Activated naive CD8-positive, alpha-beta T cell (primary cell): ENCODE data around the gene TNFRSF4.

ENCODE experiments used
- H3K27ac Mint-ChIP-seq: one replicate; pipeline ENCODE4 v1.8.0; 2021; ENCODE audit warnings: mixed read lengths
- H3K27me3 Mint-ChIP-seq: one replicate; pipeline ENCODE4 v1.8.0; 2021; ENCODE audit warnings: mixed read lengths
- H3K36me3 Mint-ChIP-seq: one replicate; pipeline ENCODE4 v1.8.0; 2021; ENCODE audit warnings: mixed read lengths
- H3K4me1 Mint-ChIP-seq: one replicate; pipeline ENCODE4 v1.8.0; 2021; ENCODE audit warnings: low read depth, mixed read lengths
- H3K4me3 Mint-ChIP-seq: one replicate; pipeline ENCODE4 v1.8.0; 2021; ENCODE audit warnings: mild to moderate bottlenecking, mixed read lengths
- H3K9me3 Mint-ChIP-seq: one replicate; pipeline ENCODE4 v1.8.0; 2021; ENCODE audit warnings: low read depth, mixed read lengths

Gene TNFRSF4

GRCh38 chr1:1230656-1231399 is 16.9 kb upstream of the TNFRSF4 start:
- Mint-ChIP-seq H3K4me3 (peak overlapping the region; percentile 97), H3K27me3 (no peaks in the 10 kb centered on the region), H3K27ac (peak overlapping the region; percentile 89), H3K36me3 (peaks cover 6% of the 10 kb centered on the region), H3K4me1 (peaks cover 32% of the 10 kb centered on the region), H3K9me3 (no peaks in the 10 kb centered on the region)

- H3K27me3 Mint-ChIP-seq, result no peaks in the 10 kb centered on the region
- H3K4me1 Mint-ChIP-seq, result peaks cover 35% of the 10 kb centered on the region
- H3K4me3 Mint-ChIP-seq, result peak overlapping the region; percentile 97
- H3K36me3 Mint-ChIP-seq, result peaks cover 6% of the 10 kb centered on the region
- H3K9me3 Mint-ChIP-seq, result no peaks in the 10 kb centered on the region
- H3K27ac Mint-ChIP-seq, result peak overlapping the region; percentile 66
Observed at GRCh38 chr1:1229770-1230169, 15.8 kb upstream of the TNFRSF4 start.

GRCh38 chr1:1228596-1229321 is 14.8 kb upstream of the TNFRSF4 start:
- H3K36me3 Mint-ChIP-seq, result peaks cover 6% of the 10 kb centered on the region
- H3K27me3 Mint-ChIP-seq, result no peaks in the 10 kb centered on the region
- peaks cover 27% of the 10 kb centered on the region for H3K4me1 Mint-ChIP-seq
- no peak overlapping the region for H3K4me3 Mint-ChIP-seq
- no peaks in the 10 kb centered on the region for H3K9me3 Mint-ChIP-seq
- no peak overlapping the region for H3K27ac Mint-ChIP-seq

- Mint-ChIP-seq H3K27me3 (no peaks in the 10 kb centered on the region), H3K27ac (no peak overlapping the region), H3K36me3 (peaks cover 2% of the 10 kb centered on the region), H3K9me3 (no peaks in the 10 kb centered on the region), H3K4me1 (peaks cover 23% of the 10 kb centered on the region), H3K4me3 (no peak overlapping the region)
Observed at GRCh38 chr1:1228187-1228586, 14.2 kb upstream of the TNFRSF4 start.

- Mint-ChIP-seq H3K27me3 (no peaks in the 10 kb centered on the region), H3K4me1 (peaks cover 23% of the 10 kb centered on the region), H3K27ac (no peak overlapping the region), H3K4me3 (no peak overlapping the region), H3K9me3 (no peaks in the 10 kb centered on the region), H3K36me3 (peaks cover 6% of the 10 kb centered on the region)
Observed at GRCh38 chr1:1227386-1227785, 13.4 kb upstream of the TNFRSF4 start.

- H3K27me3 Mint-ChIP-seq, result no peaks in the 10 kb centered on the region
- H3K4me3 Mint-ChIP-seq, result no peak overlapping the region
- H3K9me3 Mint-ChIP-seq, result no peaks in the 10 kb centered on the region
- peaks cover 23% of the 10 kb centered on the region for H3K4me1 Mint-ChIP-seq
- H3K27ac Mint-ChIP-seq, result no peak overlapping the region
- peaks cover 6% of the 10 kb centered on the region for H3K36me3 Mint-ChIP-seq
Observed at GRCh38 chr1:1226566-1227362, 12.8 kb upstream of the TNFRSF4 start.

GRCh38 chr1:1225913-1226312 is 12.0 kb upstream of the TNFRSF4 start:
- Mint-ChIP-seq H3K27me3 (no peaks in the 10 kb centered on the region), H3K4me1 (peaks cover 22% of the 10 kb centered on the region), H3K27ac (no peak overlapping the region), H3K36me3 (peaks cover 6% of the 10 kb centered on the region), H3K9me3 (no peaks in the 10 kb centered on the region), H3K4me3 (no peak overlapping the region)

- Mint-ChIP-seq H3K4me3 (no peak overlapping the region), H3K36me3 (peaks cover 3% of the 10 kb centered on the region), H3K27ac (no peak overlapping the region), H3K27me3 (no peaks in the 10 kb centered on the region), H3K4me1 (peaks cover 18% of the 10 kb centered on the region), H3K9me3 (no peaks in the 10 kb centered on the region)
Observed at GRCh38 chr1:1225238-1225845, 11.4 kb upstream of the TNFRSF4 start.

GRCh38 chr1:1223891-1224290 is 9.9 kb upstream of the TNFRSF4 start:
- peaks cover 8% of the 10 kb centered on the region for H3K4me1 Mint-ChIP-seq
- H3K9me3 Mint-ChIP-seq, result no peaks in the 10 kb centered on the region
- peaks cover 3% of the 10 kb centered on the region for H3K36me3 Mint-ChIP-seq
- H3K4me3 Mint-ChIP-seq, result no peak overlapping the region
- H3K27me3 Mint-ChIP-seq, result no peaks in the 10 kb centered on the region
- H3K27ac Mint-ChIP-seq, result no peak overlapping the region

GRCh38 chr1:1223321-1223720 is 9.4 kb upstream of the TNFRSF4 start:
- H3K9me3 Mint-ChIP-seq, result no peaks in the 10 kb centered on the region
- H3K4me1 Mint-ChIP-seq, result peaks cover 7% of the 10 kb centered on the region
- H3K36me3 Mint-ChIP-seq, result peaks cover 3% of the 10 kb centered on the region
- H3K27ac Mint-ChIP-seq, result no peak overlapping the region
- no peaks in the 10 kb centered on the region for H3K27me3 Mint-ChIP-seq
- no peak overlapping the region for H3K4me3 Mint-ChIP-seq

- Mint-ChIP-seq H3K27me3 (no peaks in the 10 kb centered on the region), H3K9me3 (no peaks in the 10 kb centered on the region), H3K4me3 (no peak overlapping the region), H3K27ac (no peak overlapping the region), H3K4me1 (peaks cover 8% of the 10 kb centered on the region), H3K36me3 (peaks cover 3% of the 10 kb centered on the region)
Observed at GRCh38 chr1:1222575-1223225, 8.7 kb upstream of the TNFRSF4 start.

GRCh38 chr1:1221887-1222574 is 8.1 kb upstream of the TNFRSF4 start:
- peaks cover 3% of the 10 kb centered on the region for H3K36me3 Mint-ChIP-seq
- H3K27ac Mint-ChIP-seq, result no peak overlapping the region
- peaks cover 10% of the 10 kb centered on the region for H3K4me1 Mint-ChIP-seq
- H3K27me3 Mint-ChIP-seq, result no peaks in the 10 kb centered on the region
- H3K9me3 Mint-ChIP-seq, result no peaks in the 10 kb centered on the region
- no peak overlapping the region for H3K4me3 Mint-ChIP-seq

- H3K27ac Mint-ChIP-seq, result no peak overlapping the region
Observed at GRCh38 chr1:1220197-1220596, 6.2 kb upstream of the TNFRSF4 start.

GRCh38 chr1:1219341-1219740 is 5.4 kb upstream of the TNFRSF4 start:
- no peak overlapping the region for H3K4me3 Mint-ChIP-seq
- H3K4me1 Mint-ChIP-seq, result peaks cover 20% of the 10 kb centered on the region
- peaks cover 8% of the 10 kb centered on the region for H3K36me3 Mint-ChIP-seq
- H3K27ac Mint-ChIP-seq, result no peak overlapping the region
- H3K9me3 Mint-ChIP-seq, result no peaks in the 10 kb centered on the region
- no peaks in the 10 kb centered on the region for H3K27me3 Mint-ChIP-seq

More at GRCh38 chr1:1220197-1220596, 6.2 kb upstream of the TNFRSF4 start:
- H3K4me3 Mint-ChIP-seq, result no peak overlapping the region
- H3K9me3 Mint-ChIP-seq, result no peaks in the 10 kb centered on the region
- peaks cover 8% of the 10 kb centered on the region for H3K36me3 Mint-ChIP-seq
- H3K4me1 Mint-ChIP-seq, result peaks cover 15% of the 10 kb centered on the region
- H3K27me3 Mint-ChIP-seq, result no peaks in the 10 kb centered on the region
